HepG2 (cell line): Measurements from ENCODE around the gene GRHL1. TPM values are rescaled to one million over a fixed set of nuclear protein-coding genes. Genes with fewer than 3 reads are reported as not detected.

Source experiments
- ADNP ChIP-seq: sonication (generic); formaldehyde crosslinking; IDR thresholded peaks from 2 replicates; pipeline ENCODE4 v1.4.0; 2020; ENCODE audit warnings: missing genetic modification reagents
- CHD2 ChIP-seq: IDR thresholded peaks from 2 replicates; pipeline ENCODE4 v1.6.1; 2011; ENCODE audit warnings: low read depth, low read length, improper control_type of control experiment
- CREM ChIP-seq, 2 experiments: sonication (generic) in 1 of 2; formaldehyde crosslinking in 1 of 2; IDR thresholded peaks; 2 replicates each; pipeline versions ENCODE4 v1.4.0 to v1.6.1; 2016 to 2020; ENCODE audit warnings: antibody characterized with exemption in 1 of 2, mild to moderate bottlenecking in 1 of 2, missing genetic modification reagents in 1 of 2
- HMGA1 ChIP-seq: sonication (generic); formaldehyde crosslinking; conservative IDR thresholded peaks from 2 replicates; pipeline ENCODE4 v1.4.0; 2020; ENCODE audit warnings: missing genetic modification reagents
- ISL2 ChIP-seq: sonication (generic); formaldehyde crosslinking; IDR thresholded peaks from 2 replicates; pipeline ENCODE4 v1.5.0; 2020; ENCODE audit warnings: missing genetic modification reagents
- MEIS1 ChIP-seq: sonication (generic); formaldehyde crosslinking; IDR thresholded peaks from 2 replicates; pipeline ENCODE4 v1.9.0; 2021; ENCODE audit warnings: mild to moderate bottlenecking, missing genetic modification reagents, moderate library complexity, borderline replicate concordance
- NR2F6 ChIP-seq, 2 experiments: IDR thresholded peaks; 2 replicates each; pipeline ENCODE4 v1.6.1; 2016; ENCODE audit warnings: antibody characterized with exemption in 1 of 2, mild to moderate bottlenecking in 1 of 2
- POLR2G ChIP-seq: fragments of 200-400 bp; formaldehyde crosslinking; IDR thresholded peaks from 2 replicates; pipeline ENCODE4 v1.6.1; 2018; ENCODE audit warnings: mild to moderate bottlenecking, low read depth, low read length, moderate library complexity
- SAP130 ChIP-seq: IDR thresholded peaks from 2 replicates; pipeline ENCODE4 v1.6.1; 2016; ENCODE audit warnings: low read depth
- SP140L ChIP-seq: sonication (generic); formaldehyde crosslinking; IDR thresholded peaks from 2 replicates; pipeline ENCODE4 v1.4.0; 2020; ENCODE audit warnings: missing genetic modification reagents, borderline replicate concordance
- STAT5B ChIP-seq: sonication (generic); formaldehyde crosslinking; IDR thresholded peaks from 2 replicates; pipeline ENCODE4 v1.4.0; 2020; ENCODE audit warnings: missing genetic modification reagents
- ZBTB7A ChIP-seq: sonication (generic); formaldehyde crosslinking; IDR thresholded peaks from 2 replicates; pipeline ENCODE4 v1.8.0; 2022; ENCODE audit warnings: mild to moderate bottlenecking, missing genetic modification reagents
- ZNF12 ChIP-seq: sonication (generic); formaldehyde crosslinking; IDR thresholded peaks from 2 replicates; pipeline ENCODE4 v1.5.0; 2020; ENCODE audit warnings: missing genetic modification reagents
- ZNF367 ChIP-seq: sonication (generic); formaldehyde crosslinking; IDR thresholded peaks from 2 replicates; pipeline ENCODE4 v1.4.0; 2020; ENCODE audit warnings: missing genetic modification reagents, borderline replicate concordance
- polyA plus RNA-seq, 8 experiments: library from polyadenylated mRNA; depleted of rRNA in 3 of 8; stranded (reverse) in 7 of 8; unstranded in 1 of 8; fragments of >200 nt; fragmentation: Illumina TruSeq in 4 of 8; extraction: Trizol in 4 of 8; gene quantifications; 2 replicates each; pipeline versions ENCODE4 v1.2.1 to v1.2.3, GENCODE V29; 2011 to 2016; ENCODE audit warnings: low read depth in 4 of 8, missing spikeins in 1 of 8, mixed read lengths in 1 of 8; ENCODE audit not compliant: insufficient read depth in 1 of 8
- total RNA-seq, 5 experiments: library from RNA; depleted of rRNA; stranded (reverse); fragments of >200 nt; fragmentation: Illumina TruSeq; extraction: Trizol; gene quantifications; 2 replicates each; pipeline ENCODE4 v1.2.3, GENCODE V29; 2016; ENCODE audit warnings: low read depth in 1 of 5
- TF ChIP-seq, protein P1 (sequence below): sonication (generic); formaldehyde crosslinking; IDR thresholded peaks from 2 replicates; pipeline ENCODE4 v1.8.1; 2023; ENCODE audit warnings: mild to moderate bottlenecking, inconsistent platforms, moderate library complexity, missing genetic modification reagents, borderline replicate concordance
- TF ChIP-seq, protein P2 (sequence below): sonication (generic); formaldehyde crosslinking; IDR thresholded peaks from 2 replicates; pipeline ENCODE4 v1.4.0; 2020; ENCODE audit warnings: missing genetic modification reagents; ENCODE audit errors: not compliant biosample characterization
- TF ChIP-seq, protein P3 (sequence below): sonication (generic); formaldehyde crosslinking; IDR thresholded peaks from 2 replicates; pipeline ENCODE4 v1.8.0; 2022; ENCODE audit warnings: missing genetic modification reagents, mild to moderate bottlenecking, borderline replicate concordance
- TF ChIP-seq, protein P4 (sequence below): sonication (generic); formaldehyde crosslinking; IDR thresholded peaks from 2 replicates; pipeline ENCODE4 v1.5.1; 2020; ENCODE audit warnings: missing genetic modification reagents, mild to moderate bottlenecking, borderline replicate concordance
- TF ChIP-seq, protein P5 (sequence below): sonication (generic); formaldehyde crosslinking; IDR thresholded peaks from 2 replicates; pipeline ENCODE4 v1.5.0; 2020; ENCODE audit warnings: missing genetic modification reagents, mild to moderate bottlenecking, borderline replicate concordance
- TF ChIP-seq, protein P6 (sequence below): sonication (generic); formaldehyde crosslinking; IDR thresholded peaks from 2 replicates; pipeline ENCODE4 v1.5.1; 2020; ENCODE audit warnings: missing genetic modification reagents, mild to moderate bottlenecking, borderline replicate concordance
- TF ChIP-seq, protein P7 (sequence below): sonication (generic); formaldehyde crosslinking; IDR thresholded peaks from 2 replicates; pipeline ENCODE4 v1.9.0; 2021; ENCODE audit warnings: missing genetic modification reagents, mild to moderate bottlenecking, borderline replicate concordance

Gene GRHL1
- total and polyA plus RNA-seq, 2 of the 13 experiments (the other 11 are each of a cell fraction or from before 2014, with no cell fraction given), result 9.3 to 12.0 TPM

DNA sequence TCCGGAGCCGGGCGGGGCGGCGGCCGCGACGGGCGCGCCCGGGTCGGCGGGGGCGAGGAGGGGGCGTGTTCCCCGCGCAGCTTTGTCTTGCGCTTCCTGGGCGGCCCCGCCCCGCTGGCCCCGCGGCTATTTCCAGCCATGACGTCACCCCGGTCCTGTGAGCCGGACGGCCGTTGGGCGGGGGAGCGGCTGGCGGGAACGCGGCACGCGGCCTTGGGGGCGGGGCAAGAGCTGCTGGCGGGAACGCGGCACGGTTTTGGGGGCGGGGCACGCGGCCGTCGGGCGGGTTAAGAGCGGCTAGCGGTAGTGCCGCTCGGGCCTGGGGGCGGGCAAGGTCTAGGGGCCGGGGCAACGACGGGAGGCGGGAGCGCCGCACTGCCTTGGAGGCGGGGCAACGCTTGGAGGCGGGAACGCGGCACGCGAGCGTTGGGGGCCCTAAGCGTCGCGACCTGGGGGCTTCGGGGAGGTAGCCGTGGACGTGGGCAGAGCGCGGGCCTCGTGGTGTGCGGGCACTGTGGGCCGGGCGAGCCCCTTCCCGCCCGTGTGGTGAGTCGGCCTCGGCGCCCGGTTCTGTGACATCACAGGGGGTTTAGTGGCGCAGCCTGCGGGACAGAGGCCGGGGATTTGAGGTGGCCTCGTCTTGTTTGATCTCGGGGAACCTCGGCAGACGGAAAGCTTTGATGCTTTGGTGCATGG is 92.6 kb downstream of the GRHL1 start (continued):
- TF ChIP-seq, protein P1, sequence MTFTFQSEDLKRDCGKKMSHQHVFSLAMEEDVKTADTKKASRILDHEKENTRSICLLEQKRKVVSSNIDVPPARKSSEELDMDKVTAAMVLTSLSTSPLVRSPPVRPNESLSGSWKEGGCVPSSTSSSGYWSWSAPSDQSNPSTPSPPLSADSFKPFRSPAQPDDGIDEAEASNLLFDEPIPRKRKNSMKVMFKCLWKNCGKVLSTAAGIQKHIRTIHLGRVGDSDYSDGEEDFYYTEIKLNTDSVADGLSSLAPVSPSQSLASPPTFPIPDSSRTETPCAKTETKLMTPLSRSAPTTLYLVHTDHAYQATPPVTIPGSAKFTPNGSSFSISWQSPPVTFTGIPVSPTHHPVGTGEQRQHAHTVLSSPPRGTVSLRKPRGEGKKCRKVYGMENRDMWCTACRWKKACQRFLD (CRISPR knock-in tag), result no peak
- TF ChIP-seq, protein P2, sequence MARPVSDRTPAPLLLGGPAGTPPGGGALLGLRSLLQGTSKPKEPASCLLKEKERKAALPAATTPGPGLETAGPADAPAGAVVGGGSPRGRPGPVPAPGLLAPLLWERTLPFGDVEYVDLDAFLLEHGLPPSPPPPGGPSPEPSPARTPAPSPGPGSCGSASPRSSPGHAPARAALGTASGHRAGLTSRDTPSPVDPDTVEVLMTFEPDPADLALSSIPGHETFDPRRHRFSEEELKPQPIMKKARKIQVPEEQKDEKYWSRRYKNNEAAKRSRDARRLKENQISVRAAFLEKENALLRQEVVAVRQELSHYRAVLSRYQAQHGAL, result no peak
- TF ChIP-seq STAT5B (CRISPR knock-in tag), result no peak
- peak; percentile 80 for TF ChIP-seq SAP130 (CRISPR knock-in tag)
- peak; percentile 5; the same call in 1 of the 2 replicates for TF ChIP-seq ZBTB7A (CRISPR knock-in tag)
- TF ChIP-seq, protein P3, sequence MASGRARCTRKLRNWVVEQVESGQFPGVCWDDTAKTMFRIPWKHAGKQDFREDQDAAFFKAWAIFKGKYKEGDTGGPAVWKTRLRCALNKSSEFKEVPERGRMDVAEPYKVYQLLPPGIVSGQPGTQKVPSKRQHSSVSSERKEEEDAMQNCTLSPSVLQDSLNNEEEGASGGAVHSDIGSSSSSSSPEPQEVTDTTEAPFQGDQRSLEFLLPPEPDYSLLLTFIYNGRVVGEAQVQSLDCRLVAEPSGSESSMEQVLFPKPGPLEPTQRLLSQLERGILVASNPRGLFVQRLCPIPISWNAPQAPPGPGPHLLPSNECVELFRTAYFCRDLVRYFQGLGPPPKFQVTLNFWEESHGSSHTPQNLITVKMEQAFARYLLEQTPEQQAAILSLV (CRISPR knock-in tag), result peak; percentile 78; the same call in 1 of the 2 replicates
- TF ChIP-seq, protein P4, sequence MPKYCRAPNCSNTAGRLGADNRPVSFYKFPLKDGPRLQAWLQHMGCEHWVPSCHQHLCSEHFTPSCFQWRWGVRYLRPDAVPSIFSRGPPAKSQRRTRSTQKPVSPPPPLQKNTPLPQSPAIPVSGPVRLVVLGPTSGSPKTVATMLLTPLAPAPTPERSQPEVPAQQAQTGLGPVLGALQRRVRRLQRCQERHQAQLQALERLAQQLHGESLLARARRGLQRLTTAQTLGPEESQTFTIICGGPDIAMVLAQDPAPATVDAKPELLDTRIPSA (CRISPR knock-in tag), result no peak
- no peak for TF ChIP-seq ISL2
- no peak for TF ChIP-seq ZNF367 (CRISPR knock-in tag)
- TF ChIP-seq NR2F6 (IDR thresholded peaks at IDR 0.05), result no peak
- peak; percentile 49; the same call in 1 of the 2 replicates for TF ChIP-seq NR2F6 (CRISPR knock-in tag; IDR thresholded peaks at IDR 0.05)
- TF ChIP-seq, protein P5, sequence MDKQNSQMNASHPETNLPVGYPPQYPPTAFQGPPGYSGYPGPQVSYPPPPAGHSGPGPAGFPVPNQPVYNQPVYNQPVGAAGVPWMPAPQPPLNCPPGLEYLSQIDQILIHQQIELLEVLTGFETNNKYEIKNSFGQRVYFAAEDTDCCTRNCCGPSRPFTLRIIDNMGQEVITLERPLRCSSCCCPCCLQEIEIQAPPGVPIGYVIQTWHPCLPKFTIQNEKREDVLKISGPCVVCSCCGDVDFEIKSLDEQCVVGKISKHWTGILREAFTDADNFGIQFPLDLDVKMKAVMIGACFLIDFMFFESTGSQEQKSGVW, result no peak
- no peak for TF ChIP-seq SP140L (CRISPR knock-in tag)
- no peak for TF ChIP-seq ZNF12
- TF ChIP-seq POLR2G, result no peak
- no peak for TF ChIP-seq HMGA1 (CRISPR knock-in tag)
- TF ChIP-seq MEIS1 (CRISPR knock-in tag), result no peak
- TF ChIP-seq, protein P6, sequence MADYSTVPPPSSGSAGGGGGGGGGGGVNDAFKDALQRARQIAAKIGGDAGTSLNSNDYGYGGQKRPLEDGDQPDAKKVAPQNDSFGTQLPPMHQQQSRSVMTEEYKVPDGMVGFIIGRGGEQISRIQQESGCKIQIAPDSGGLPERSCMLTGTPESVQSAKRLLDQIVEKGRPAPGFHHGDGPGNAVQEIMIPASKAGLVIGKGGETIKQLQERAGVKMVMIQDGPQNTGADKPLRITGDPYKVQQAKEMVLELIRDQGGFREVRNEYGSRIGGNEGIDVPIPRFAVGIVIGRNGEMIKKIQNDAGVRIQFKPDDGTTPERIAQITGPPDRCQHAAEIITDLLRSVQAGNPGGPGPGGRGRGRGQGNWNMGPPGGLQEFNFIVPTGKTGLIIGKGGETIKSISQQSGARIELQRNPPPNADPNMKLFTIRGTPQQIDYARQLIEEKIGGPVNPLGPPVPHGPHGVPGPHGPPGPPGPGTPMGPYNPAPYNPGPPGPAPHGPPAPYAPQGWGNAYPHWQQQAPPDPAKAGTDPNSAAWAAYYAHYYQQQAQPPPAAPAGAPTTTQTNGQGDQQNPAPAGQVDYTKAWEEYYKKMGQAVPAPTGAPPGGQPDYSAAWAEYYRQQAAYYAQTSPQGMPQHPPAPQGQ (CRISPR knock-in tag), result no peak
- TF ChIP-seq, protein P7, sequence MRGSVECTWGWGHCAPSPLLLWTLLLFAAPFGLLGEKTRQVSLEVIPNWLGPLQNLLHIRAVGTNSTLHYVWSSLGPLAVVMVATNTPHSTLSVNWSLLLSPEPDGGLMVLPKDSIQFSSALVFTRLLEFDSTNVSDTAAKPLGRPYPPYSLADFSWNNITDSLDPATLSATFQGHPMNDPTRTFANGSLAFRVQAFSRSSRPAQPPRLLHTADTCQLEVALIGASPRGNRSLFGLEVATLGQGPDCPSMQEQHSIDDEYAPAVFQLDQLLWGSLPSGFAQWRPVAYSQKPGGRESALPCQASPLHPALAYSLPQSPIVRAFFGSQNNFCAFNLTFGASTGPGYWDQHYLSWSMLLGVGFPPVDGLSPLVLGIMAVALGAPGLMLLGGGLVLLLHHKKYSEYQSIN (CRISPR knock-in tag), result no peak
- TF ChIP-seq CREM (IDR thresholded peaks at IDR 0.05), result no peak
- TF ChIP-seq CREM (CRISPR knock-in tag; IDR thresholded peaks at IDR 0.05), result no peak
- no peak for TF ChIP-seq ADNP (CRISPR knock-in tag)
- no peak for TF ChIP-seq CHD2
